Measurements from ENCODE around the gene F7.
"Not testable (repeated sequence)": the region's sequence is repeated elsewhere in the genome, so short reads cannot be mapped to it uniquely, and the experiment has no call there.

Gene F7

GRCh38 chr13:113073942-113074341, 31.6 kb upstream of the F7 start:
- no peak for DNase-seq

- no peak for DNase-seq
Observed at GRCh38 chr13:113074401-113074800, 31.2 kb upstream of the F7 start.

GRCh38 chr13:113074876-113075275, 30.7 kb upstream of the F7 start:
- DNase-seq = no peak

GRCh38 chr13:113075711-113076110, 29.9 kb upstream of the F7 start:
- no peak for DNase-seq

- no peak for DNase-seq
Observed at GRCh38 chr13:113076681-113077401, 28.8 kb upstream of the F7 start.

GRCh38 chr13:113077566-113077952, 28.0 kb upstream of the F7 start:
- no peak for DNase-seq

GRCh38 chr13:113077953-113078901, 27.4 kb upstream of the F7 start:
- no peak for DNase-seq

- no peak for DNase-seq
Observed at GRCh38 chr13:113078902-113079780, 26.4 kb upstream of the F7 start.

- not testable (repeated sequence) for DNase-seq
Observed at GRCh38 chr13:113079781-113080080, 25.9 kb upstream of the F7 start.

- DNase-seq = no peak
Observed at GRCh38 chr13:113080361-113080831, 25.2 kb upstream of the F7 start.

GRCh38 chr13:113080901-113081521, 24.6 kb upstream of the F7 start:
- no peak for DNase-seq

- DNase-seq = no peak
Observed at GRCh38 chr13:113082198-113083021, 23.2 kb upstream of the F7 start.

- no peak for DNase-seq
Observed at GRCh38 chr13:113083022-113083373, 22.6 kb upstream of the F7 start.

GRCh38 chr13:113083402-113084061, 22.1 kb upstream of the F7 start:
- no peak for DNase-seq

GRCh38 chr13:113084094-113084942, 21.3 kb upstream of the F7 start:
- no peak for DNase-seq

- no peak for DNase-seq
Observed at GRCh38 chr13:113084943-113085540, 20.5 kb upstream of the F7 start.

GRCh38 chr13:113086031-113086750, 19.4 kb upstream of the F7 start:
- DNase-seq = no peak

GRCh38 chr13:113086991-113087922, 18.3 kb upstream of the F7 start:
- no peak for DNase-seq

All from activated CD4-positive, CD25-positive, alpha-beta regulatory T cell treated with anti-CD3 and anti-CD28 coated beads, Interleukin-2, amount 50 U/mL, for 72 hours (primary cell).